ENCODE results near the gene APBB2.
A peak's percentile ranks its signal among the peaks of the same experiment; 100 is the strongest.

APBB2 gene

DNA sequence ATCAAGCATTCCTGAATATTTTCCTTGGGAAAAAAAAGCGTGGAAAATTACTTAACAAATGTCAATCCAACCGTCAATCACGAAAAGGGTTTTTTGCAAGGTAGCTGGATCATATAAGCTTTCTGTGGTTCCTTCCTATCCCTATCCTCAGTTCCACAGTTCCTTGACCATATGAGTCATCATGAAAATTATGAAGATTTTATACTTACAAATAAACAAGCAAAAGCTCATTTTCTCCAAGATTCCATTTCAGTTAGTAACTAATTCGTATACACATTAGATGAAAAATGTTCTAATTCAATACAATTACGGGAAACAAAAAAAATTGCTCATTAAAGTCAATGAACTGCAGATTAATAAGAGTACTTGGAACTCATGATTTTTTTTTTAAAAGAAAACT, 235.8 kb downstream of the APBB2 start:
- DNase-seq (ENCODE audit: low spot score), result no peak

DNA sequence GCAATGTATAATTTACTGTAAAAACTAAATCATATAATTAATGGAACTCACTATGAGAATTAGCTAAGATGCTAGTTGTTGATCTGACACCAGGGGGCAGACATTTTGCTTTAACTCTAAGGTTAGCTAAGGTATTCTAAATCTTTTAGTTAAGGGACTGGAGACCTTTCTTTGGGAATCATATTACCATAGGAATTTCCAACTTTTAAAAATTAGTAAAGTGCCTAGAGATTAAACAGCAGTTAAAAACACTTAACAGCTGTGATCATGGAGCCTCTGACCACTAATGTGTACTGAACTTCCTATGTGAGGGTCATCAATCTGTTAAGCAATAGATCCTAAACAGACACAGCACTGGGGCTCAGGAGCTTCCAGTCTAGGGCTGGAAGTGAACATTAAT, 238.0 kb downstream of the APBB2 start:
- no peak for DNase-seq (ENCODE audit: low spot score)

DNA sequence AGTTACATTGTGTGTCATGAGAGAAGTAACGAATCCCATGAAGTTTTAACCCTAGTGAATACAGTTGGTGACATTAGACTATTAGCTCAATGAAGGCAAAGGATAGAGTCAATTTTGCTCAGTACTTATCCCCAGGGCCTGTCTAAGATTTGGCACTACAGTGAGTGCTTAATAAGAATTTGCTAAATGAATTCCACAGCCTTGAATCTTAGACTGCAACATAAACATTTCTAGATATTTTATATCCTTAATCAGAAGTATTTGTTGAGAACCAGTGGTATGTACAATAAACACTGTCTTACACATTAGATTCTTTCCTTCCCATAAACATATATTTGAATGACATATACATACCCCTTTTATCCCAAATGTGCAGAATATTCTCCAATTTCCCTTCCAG, 241.6 kb downstream of the APBB2 start:
- no peak for DNase-seq (ENCODE audit: low spot score)

DNA sequence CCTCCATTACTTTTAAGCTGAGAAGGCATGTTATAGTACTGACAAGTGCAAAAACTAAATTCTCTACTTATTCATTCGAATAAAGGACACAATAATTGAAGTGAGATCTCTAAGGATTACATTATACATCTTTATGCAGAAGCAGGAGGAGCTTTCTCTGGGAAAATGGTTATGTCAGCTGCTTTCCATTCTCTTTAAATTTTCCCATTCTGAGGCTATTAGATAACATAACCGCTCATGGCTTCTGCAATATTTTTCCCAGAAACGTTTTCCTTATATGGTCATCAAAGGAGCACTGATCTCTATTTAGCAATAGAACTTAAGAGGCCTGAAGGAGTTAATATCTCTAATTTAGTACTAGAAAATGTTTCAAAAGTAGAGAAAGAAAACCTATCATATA, 243.0 kb downstream of the APBB2 start:
- DNase-seq (ENCODE audit: low spot score), result no peak

DNA sequence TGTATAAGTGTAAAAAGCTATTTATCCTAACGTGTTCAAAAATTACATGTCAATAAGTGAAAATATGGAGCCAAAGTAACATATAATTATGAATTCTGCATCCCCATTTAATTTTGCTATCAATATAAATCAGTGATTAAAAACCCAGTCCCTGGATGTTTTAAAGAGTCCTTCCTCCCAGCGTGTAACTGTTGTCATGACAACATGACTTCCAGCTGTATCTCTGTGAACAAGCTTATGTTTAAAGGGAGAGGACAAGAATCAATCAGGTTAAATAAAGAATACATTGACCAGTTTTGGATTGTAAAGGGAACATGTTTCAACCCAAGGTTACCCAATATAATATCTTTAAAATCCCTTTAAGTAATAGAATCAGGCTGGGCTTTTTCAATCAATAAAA, 244.8 kb downstream of the APBB2 start:
- DNase-seq (ENCODE audit: low spot score), result no peak

DNA sequence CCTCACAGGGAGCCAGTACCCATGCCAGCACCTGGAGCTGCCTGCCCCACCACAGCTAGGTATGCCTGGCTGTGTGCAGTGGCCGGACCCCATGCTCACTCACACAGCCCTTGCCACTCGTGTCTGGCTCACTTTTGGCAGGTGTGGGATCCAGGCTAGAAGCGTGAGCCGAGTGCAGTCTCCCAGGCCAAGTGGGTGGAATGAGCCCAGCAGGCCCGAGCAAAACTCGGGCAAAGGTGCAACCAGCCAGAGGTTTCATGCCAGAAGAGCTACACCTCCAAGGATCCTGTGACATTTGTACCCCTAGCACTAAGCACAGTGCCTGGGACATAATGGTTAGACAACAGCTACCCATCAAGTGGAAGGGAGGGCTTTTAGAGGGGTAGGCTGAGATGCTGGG, 246.8 kb downstream of the APBB2 start:
- no peak for DNase-seq (ENCODE audit: low spot score)

DNA sequence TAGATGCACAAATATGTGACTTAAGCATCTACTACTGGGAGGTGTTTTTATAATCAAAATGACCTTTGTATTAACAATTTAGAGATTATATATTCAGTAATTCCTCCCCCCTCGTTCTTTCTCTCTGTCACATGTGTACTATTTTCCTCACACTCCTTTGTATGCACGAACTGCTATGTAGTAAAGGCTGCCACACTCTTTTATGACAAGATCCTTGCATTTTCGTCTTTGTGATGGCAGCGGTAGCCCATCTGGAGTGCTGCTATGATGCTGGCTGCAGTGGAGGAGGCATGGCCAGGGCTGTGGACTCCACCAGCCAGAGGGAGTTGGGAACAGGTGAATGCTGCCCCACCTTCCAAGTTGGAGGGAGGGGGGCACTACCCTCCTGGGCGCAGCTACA, 248.3 kb downstream of the APBB2 start:
- no peak for DNase-seq (ENCODE audit: low spot score)

DNA sequence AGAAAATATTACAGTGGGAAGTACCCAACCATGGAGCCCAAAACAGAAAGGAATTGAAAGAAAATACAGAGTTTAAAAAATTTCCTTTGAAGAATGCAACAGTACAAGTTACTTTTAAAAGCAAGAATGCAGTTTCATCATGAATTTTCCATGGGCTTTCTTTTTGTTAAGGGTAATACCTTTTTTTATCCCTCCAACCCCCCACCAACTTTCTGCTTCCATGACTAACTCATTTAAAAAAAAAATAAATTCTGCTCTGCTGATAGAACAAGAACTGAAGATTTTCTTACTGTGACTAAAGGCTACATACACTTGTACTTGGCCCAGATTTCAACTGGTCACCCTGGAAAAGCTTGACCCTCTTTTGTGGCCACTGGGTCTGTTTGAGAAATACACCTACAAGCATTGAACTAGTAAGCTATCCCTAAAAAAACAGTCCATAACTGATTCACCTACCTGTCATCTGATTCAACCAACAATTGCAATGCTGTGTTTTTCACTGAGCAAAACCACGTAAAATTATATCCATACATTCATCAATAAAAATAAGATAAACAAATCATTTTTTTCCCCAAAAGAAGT, 250.4 kb downstream of the APBB2 start:
- no peak for DNase-seq (ENCODE audit: low spot score)

DNA sequence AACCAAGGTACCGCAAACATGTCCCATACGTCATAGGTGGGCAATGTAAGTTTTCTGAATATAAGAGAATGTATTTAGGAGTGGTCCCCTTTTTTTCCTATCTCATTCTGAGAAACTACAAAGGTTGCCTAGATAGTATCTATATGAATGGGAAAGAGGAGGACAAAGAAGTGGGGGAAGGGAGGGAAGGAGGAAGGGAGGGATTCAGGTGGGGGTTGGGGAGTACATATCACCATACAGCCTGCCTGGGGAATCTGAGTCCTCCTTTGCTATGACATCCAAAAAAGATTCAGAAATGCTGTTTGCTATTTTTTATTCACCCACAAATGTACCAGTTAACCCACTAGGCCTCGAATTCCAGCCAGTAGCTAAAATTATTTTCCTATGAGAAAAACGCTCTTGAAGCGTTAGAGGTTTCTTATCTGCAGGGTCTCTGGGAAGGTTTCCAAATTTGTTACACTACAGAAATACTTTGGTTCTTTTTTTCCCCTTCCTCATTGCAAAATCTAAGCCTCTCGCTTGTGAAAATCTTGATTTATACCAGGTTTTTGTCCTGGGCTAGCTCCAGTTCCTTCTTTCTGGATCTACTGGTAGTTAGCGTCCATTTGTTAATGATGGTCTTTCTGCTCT, 251.7 kb downstream of the APBB2 start:
- no peak for DNase-seq (ENCODE audit: low spot score)

DNA sequence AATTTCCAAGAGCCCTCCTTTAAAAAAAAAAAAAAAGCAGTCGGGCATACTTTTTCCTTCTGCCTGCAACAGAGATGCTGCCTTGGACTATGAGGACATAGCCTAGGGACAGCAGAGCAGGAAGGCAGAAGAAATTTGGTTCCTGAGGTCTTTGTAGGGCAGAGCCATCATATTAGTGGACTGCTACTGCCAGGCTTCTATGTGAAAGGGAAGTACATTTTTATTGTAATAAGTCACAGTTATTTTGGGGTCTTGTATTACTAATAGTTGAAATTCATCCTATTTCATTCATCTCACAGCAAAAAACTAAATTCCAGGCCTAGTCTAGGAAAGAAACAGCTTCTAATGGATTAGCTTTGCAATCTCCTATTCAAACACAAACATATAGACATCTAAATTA, 253.4 kb downstream of the APBB2 start:
- no peak for DNase-seq (ENCODE audit: low spot score)

DNA sequence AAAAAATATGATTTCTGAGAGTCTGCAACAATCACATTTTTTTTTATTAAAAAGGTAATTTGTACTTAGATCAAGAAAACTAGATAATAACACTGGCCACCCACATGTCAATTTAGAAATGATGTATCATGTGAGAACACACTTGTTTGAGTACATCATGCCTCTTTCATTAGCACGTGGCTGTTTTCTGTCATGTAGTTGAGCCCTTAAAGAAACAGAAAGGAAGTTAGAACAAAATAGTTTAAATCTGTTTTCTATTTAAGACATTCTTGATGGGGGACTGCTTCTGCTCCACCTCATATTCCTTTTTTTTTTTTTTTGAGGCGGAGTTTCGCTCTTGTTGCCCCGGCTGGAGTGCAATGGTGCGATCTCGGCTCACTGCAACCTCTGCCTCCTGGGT, 257.1 kb downstream of the APBB2 start:
- DNase-seq (ENCODE audit: low spot score), result no peak

DNA sequence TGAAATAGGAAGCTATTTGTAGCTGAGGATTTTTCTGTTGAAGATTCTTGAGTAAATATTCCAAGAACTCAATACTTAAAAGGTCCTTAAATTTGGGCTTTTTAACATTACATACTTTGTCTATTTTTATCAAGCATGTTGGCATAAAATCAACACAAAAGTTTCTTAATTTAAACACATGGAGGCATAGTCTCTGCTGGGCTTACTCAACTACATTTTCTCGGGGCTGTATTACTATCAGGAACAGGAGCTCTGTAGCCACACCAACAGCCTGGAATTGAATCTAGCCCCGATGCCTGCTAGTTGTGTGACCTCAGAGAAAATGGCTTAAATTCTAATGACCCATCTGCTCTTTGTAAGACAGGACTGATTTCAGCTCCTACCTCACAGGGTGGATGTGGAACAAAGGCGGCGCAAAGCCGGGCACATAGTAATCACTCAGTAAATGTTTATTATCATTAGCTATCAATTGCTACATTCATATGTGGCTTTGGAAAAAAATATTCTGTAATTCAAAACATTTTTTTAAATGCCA, 257.6 kb downstream of the APBB2 start:
- no peak for DNase-seq (ENCODE audit: low spot score)

DNA sequence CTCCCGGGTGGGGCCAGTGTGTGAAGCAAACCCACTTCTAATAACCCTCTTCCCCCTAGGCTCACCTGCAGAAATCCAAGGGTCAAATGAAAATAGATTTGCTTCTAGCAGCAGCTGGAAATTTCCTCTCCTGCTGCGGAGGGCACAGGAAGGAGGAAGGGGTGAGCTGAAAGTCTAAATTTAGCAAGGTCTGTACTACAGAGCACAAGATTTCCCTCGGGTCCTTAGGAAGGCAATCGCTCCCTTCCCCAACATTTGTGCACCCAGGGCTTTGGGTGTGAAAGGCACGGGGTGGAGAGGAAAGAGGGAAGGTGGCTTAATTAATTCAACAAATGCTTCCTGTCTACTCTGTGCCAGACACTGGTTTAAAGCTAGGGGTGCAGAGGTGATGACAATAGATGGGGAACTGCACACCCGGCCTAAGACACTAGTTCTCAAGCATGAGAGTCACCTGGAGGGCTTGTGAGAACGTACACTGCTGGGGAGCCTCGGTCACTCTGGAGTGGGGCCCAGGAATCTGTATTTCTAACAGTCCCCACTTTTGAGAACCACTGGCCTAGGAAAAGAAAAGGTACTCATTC, 260.2 kb downstream of the APBB2 start:
- DNase-seq (ENCODE audit: low spot score), result no peak

DNA sequence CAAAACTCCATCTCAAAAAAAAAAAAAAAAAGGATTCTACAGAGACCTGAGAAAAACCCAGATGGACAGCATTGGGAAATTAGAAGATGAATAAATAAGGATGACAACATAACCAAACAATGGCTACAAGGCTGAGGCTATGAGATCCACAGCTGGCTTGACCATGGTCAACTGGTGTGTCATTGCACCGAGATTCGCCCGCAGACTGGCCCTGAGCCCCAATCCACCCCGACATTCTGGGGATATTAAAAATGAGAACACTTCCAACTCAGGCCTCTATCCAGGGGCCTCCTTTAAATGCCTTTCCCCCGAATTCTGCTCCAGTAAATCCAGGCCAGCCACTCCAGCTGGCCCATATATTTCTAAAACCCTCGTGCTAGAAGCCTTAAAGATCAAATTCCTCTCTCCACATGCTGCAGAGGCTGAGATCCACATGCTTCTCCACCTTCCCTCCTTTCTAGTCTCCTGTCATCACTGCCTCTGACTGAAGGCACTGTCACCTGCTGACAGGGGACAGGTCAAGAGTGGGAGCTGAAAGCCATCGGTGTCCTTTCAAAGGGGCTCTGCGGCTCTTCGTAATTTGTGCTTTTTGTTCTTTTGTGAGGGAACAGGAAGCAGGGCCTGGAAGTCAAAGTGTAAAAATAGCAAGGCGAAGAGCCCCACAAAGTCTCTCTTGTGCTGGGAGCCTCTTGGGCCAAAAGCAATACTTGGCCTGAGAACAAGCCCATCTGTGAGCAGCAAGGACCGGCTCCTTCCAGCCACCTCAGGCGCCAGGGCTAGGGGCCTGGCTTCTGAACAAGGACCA, 260.9 kb downstream of the APBB2 start:
- DNase-seq (ENCODE audit: low spot score), result peak; percentile 69

DNA sequence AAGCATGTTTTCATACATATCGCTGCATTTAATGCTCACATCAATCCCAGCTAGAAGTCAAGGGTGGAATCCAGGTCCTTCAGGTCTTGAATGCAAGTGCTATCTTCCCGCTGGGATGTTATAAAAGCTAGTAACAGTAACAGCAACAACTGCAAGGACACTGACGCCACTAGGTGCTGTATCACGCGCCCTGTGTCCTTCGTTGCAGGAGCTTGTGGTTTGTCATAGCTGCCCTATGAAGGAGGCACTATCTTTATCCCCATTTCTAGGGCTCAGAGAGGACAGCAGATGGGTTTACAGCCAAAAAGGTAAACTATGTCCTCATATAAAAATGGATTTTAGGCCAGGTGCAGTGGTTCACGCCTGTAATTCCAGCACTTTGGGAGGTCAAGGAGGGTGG, 261.7 kb downstream of the APBB2 start:
- DNase-seq (ENCODE audit: low spot score), result no peak

DNA sequence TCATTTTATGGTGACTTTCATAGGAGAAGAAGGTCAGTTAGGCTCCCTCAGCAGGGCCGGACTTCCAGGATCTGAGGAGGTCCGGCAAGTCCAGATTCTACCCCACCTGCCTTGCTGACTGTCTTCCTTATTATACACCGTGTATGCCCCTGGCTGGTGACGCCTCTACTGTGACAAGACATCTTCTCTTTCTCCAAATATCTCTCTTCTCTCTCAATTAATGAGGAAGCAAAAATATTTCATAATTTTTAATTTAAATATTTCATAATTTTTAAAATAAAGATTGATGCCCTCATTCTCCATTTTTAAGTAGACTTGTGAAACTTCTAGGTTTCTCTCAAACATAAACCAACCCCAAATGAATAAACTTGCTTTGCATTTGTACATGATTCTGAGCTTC, 262.1 kb downstream of the APBB2 start:
- no peak for DNase-seq (ENCODE audit: low spot score)

DNA sequence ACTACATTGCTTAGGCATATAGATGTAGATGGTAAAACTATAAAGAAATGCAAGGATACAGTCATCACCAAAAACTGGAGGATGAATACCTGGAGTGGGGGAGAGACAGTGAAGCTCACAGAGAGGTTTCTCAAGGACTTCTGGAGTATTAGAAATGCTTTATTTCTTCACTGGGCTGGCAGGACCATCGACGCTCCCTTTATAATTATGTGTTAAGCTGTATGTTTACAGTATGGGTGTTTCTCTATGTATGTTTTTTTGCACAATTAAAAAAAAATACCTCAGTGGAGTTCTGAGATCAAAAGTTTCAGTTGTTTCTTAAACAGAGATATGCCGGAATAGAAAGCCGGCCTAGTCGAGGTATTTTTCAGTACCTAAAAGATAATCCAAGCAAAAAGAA, 263.3 kb downstream of the APBB2 start:
- no peak for DNase-seq (ENCODE audit: low spot score)

DNA sequence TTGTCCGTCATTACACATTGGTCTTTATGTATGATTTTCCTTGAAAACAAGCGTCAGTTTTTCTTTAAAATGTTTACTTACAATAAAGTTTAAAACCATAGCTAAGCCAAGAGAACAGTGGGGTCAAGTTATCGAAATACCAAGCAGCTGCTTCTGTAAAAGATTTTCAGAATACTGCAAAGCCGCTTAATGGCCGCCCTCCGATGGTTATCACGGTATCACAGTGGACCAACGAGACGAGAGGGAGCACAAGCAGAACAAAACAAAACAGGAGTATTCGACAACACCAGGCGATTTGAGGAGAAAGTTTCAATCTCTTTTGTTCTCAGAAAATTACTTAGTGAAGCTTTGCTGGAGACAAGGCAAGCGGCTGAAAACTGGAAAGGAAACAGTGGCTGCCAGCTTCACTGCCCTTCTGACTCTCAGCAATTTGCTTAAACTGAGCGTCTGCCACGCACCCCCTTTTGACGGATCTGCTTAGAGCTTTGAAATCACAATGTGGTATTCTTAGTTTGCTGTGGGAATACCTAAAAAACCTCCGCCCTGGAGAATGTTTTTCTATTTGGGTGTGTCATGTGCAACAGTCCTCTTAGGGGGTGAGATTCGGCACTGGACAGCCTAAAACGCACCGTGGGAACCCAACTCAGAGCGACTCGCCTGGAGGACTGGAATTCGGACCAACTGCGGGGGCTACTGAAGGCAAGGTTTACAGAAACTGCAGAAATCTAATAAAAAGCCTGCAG, 264.8 kb downstream of the APBB2 start:
- no peak for DNase-seq (ENCODE audit: low spot score)

DNA sequence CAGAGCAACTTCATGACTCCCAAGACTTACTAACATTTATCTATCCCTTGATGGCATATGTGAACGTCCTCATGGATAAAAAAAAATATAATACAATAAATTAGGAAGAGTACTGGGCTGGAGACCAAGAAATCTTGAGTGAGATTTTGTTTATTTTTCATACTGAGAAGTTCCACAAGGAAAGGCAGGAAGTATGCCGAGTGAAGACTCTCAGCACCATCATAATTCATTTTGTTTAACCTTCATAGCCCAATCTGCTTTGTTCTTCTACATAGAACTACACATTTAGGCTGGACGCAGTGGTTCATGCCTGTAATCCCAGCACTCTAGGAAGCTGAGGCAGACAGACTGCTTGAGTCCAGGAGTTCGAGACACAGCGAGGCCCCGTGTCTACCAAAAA, 266.3 kb downstream of the APBB2 start:
- no peak for DNase-seq (ENCODE audit: low spot score)

DNA sequence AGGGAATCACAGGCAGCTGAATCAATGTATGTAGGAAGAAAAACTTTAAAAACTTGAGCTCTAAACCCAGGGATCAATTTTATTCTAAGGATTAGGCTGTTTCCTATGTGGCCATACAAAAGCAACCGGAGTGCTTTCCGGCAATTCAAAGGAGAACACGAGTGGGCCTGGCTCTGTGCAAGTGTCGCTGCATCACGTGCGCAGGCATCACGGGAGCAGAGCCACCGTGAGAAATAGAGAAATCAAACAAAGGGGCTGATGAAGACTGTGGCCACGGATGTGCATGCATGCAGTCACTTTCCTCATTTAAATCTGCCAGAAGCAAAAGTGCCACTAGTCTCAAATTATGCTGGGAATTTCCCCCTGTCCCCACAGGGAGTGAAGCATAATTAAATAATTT, 267.7 kb downstream of the APBB2 start:
- DNase-seq (ENCODE audit: low spot score), result no peak

DNA sequence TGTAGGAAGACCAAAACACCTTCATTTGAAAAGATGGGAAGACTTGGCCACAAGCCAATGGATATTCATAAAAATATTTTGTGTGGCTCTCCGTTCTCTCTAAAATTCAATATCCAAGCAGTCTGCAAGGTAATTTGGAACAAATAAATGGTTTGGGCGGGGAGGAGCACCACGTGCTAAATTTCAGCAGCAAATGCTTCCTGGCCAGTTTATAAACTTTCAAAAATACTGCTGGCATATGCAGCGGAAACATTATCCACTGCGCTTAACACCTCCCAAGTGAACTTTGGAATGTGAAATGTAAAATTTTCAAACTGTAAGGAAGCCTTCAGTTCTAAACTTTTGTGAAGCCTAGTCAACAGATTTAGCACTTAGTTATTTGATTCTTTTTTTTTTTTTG, 273.6 kb downstream of the APBB2 start:
- DNase-seq (ENCODE audit: low spot score), result no peak

DNA sequence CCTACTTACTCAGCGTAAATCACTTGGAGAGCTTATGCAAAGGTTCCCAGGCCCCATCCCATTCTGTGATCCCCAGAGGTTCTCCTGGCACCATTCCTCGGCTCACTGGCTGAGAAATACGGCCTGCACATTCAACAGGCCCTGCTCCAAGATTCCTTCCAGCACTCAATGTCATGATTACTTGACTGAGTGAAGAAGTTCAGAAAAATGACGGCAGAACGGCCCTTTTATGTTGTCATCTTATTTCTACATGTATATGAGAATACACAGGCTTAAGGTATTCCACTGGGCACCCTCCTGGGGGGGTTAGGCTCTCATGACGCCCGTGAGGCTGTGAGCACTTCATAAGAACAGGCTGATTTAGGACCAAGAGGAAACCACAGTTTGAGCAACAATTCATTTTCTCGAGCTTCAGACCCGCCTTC, 274.0 kb downstream of the APBB2 start:
- DNase-seq (ENCODE audit: low spot score), result no peak
